Activated naive CD8-positive, alpha-beta T cell treated with anti-CD3 and anti-CD28 coated beads, Interleukin-2, amount 50 U/mL, for 16 hours (primary cell): Measurements from ENCODE around the gene COL18A1.

Experiments used
- DNase-seq: peaks from one replicate; pipeline ENCODE4 v3.0.0-alpha.2; 2020; ENCODE audit warnings: low read depth, low spot score

COL18A1 gene

DNA sequence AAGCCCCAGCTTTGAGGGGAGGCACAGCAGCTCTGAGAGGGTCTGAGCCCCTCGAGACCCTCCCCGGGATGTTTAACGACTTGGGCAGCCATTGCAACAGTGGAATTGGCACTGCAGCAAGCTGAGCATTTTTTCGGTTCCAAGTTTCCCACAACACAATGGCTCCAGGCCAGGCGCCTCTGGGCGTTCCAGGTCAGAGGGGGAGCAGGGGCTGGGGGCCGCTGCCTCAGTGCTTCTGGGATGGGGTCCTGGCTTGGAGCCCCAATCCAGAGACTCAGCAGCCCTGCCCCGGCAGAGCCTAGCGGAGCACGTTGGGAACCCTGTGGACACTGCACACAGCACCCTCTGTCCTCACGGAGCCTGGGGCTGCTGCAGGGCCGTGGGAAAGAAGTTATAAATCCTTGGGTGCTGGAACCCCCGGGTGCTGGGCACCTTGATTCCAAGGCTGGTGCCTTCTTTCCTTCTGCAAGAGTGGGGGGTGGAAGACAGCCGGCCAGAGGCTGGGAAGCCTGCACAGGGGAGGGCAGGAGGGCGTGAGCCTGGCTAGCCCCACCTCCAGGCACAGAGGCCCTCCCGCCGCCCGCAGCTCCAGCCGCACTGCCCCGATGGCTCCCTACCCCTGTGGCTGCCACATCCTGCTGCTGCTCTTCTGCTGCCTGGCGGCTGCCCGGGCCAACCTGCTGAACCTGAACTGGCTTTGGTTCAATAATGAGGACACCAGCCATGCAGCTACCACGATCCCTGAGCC, 50.1 kb downstream of the COL18A1 start:
- DNase-seq: no peak

GRCh38 chr21:45455674-45456583, 51.0 kb downstream of the COL18A1 start:
- no peak for DNase-seq

- no peak for DNase-seq
Observed at GRCh38 chr21:45456584-45457160, 51.7 kb downstream of the COL18A1 start.

DNA sequence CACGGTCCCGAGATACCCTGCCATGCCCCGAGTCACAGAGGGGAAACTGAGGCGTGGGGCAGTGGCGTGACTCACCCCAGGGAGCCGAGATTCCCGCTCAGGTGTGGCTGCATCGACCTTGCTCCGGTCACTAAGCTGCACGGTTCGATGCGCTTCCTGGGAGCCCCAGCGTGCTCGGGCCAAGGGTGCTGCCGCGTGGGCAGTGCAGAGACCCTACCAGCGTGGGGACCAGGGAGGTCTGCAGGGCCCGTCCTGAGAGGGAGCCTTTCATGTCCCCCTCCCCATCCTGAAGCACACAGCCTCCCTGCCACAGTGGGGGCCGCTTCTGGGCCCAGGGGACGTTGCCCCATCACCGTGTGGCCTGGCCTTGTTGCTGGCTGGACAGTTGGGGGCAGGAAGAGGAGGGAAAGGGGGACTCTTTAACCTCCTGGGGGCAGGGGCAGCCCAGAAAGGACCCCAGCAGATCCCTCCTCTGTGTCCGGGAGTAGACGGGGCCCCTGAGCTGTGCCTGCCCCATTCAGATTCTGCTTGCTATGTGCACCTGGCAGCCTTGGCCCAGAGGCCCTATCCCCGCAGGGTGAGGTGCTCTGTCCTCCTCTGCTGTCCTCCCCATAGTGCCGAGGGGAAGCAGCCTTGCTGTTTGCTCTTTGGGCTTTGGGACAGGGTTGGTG, 52.3 kb downstream of the COL18A1 start:
- DNase-seq: no peak

- no peak for DNase-seq
Observed at GRCh38 chr21:45457832-45458172, 52.8 kb downstream of the COL18A1 start.

DNA sequence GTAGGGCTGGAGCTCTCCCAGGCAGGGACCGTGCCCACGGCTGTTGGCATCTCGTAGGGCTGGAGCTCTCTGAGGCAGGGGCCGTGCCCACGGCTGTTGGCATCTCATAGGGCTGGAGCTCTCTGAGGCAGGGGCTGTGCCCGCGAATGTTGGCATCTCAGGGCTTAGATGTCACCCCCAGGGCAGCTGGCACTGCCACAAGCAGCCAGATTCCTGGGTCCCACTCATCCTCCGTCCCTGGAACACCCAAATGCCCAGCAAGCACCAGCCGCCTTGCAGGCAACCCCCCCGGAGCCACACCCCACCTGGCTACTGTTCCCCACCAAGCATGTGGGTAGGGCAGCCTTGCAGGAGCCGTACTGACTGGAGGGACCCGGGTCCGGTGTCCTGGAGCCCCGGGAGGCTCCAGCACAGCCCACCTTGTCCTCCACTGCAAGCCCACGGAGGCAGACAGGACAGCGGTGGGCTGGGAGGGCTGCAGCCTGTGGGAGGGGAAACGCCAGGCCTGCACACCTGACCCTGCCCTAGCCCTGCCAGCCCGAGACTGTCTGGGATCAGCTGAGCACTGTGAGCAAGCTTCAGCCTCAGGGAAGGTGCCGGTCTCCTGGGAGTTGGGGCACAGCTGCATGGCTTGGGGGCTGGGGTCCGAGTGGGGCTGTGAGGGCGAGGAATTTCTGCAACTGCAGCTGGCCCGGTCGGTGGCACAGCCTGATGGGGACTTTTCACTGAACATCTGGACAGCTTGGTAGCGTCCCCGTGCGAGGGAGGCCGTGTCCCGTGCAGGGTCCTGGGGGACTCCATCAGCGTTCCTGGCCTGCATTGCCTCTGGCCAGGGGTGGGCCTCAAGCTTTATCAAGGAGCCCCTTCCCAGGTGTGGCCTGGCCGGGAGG, 53.6 kb downstream of the COL18A1 start:
- DNase-seq: no peak

GRCh38 chr21:45459171-45460010, 54.4 kb downstream of the COL18A1 start:
- DNase-seq: no peak

DNA sequence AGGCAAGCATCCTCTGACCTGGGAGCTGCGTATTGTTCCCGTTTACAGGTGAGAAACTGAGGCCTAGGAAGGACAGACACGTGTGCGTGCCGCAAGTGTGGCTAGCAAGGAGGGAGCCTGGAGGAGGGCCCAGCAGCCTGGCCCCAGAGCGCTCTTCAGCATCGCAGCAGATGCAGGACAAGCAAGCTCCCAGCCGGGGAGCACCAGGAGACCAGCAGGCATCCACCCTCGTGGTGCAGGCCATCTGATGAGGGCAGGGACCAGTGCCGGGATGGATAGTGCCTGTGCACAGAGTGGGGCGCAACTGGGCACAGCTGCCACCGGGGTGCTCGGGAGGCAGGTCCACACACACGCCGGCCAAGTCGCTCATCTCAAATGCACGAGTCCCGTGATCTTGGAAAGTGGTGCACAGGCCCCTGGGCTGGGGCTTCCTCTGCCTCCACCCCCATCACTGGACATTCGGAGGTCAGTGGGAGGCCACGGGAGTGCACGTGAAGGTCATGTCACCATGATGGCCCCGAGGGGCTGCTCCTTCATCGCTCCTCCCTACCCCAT, 55.1 kb downstream of the COL18A1 start:
- no peak for DNase-seq

DNA sequence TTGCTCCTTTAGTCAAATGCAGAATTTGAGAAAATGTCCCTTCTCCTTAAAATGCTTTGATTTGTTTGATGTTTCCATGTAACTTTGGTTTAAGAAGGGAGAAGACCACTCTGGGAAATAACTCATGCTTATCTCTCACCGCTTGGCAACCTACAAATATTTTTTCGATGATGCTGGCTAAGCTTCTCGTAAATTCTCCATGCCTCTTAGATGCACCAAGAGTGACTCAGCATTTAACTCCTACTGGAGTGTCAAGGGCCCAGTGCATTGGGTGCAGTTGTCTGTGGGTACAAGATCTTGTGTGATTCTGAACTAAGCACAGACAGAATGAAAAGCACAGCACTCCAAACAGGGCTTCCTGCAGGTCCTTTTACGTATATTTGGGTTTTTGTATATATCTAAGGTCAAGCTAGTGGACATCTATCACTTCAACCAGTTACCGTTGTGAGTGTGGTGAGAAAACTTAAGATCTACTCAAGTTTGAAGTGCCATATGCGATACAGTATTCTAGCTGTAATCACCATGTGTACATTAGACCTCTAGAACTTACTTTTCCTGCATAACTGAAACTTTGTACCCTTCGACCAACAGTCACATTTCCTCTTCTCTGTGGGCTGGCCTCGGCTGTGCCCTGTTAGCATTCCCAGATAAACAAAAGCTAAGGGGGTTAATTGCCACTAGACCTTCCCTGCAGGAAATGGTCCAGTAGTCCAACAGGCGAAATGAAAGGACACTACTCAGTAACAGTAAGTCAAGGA, 55.8 kb downstream of the COL18A1 start:
- DNase-seq: no peak

DNA sequence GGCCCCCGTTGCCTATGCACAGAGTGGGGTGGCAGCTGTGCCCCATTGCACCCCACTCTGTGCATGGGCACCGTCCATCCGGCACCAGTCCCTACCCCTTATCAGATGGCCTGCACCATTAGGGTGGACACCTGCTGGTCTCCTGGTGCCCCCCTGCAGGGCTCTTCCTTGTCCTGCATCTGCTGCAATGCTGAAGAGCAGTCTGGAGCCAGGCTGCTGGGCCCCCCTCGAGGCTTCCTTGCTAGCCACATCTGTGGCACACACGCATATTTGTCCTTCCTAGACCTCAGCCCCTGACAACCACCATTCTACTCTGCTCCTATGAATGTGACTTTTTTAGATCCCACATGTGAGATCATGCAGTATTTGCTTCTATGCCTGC, 56.4 kb downstream of the COL18A1 start:
- no peak for DNase-seq

DNA sequence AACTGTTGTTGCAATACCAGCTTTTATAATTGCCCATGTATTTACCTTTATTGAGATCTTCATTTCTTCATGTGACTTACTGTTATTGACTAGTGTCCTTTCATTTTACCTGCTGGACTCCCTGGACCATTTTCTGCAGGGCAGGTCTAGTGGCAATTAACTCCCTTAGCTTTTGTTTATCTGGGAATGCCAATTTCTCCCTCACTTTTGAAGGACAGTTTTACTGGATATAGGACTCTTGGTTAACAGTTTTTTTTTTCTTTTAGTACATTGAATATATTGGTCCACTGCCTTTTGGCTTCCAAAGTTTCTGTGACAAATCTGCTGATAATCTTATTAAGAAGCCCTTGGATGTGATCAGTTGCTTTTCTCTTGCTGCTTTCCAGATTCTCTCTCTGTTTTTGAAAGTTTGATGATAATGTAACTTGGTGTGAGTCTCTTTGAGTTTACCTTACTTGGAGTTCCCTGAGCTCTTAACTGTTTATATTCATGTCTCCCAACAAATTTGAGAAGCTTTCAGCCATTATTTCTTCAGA, 56.9 kb downstream of the COL18A1 start:
- DNase-seq: no peak

DNA sequence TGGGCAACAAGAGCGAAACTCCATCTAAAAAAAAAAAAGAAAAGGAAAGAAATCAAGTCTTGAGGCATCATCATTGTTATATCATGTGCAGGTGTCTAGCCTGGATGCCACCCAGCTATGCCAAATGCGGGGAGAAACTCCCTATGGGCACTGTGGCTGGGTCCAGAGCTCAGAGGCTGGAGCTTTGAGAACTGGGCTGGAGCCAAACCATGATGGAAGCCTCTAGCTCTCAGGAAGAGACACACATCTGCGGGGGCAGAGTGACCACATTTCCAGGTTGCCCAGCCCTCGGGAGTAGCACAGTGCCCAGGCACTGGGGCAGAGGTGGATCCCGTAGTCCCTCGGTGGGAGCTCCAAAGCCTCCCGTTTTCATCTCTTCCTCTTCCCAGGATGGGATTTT, 58.9 kb downstream of the COL18A1 start:
- no peak for DNase-seq

DNA sequence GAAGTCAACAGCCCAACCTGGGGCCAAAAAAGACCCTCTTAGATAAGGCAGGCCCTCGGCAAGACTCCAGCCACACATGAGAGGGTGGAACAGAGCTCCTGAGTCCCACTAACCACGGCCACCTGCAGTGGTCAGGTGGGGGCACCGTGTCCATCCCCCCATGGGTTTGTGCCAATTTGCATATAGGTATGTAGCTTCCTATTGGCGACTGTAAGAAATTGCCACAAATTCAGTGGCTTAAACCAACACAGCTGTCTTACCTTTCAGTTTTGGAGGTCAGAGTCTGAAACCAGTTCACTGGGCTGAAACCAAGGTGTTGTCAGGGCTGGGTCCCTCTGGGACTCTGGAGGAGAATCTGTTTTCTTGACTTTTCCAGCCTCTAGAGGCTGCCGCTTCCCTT, 59.3 kb downstream of the COL18A1 start:
- DNase-seq: no peak

DNA sequence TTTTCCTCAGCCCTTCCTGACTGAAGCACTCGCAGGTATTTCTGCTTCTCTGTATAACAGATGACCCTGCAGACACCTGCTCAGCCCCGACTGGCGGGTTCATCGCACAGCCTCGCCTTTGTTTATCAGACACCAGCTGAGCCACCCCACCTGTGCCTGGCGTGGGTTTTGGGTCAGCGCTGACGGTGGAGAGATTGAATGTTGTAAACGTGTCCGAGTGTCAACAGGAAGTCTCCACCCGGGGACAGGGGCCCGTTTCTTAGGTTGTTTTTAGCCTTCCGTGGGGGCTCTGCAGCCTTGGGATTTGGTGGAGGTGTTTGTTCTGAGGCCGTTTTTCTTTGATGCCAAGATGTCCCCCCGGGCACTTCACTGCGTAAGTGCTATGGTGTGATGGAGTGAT, 60.1 kb downstream of the COL18A1 start:
- no peak for DNase-seq

GRCh38 chr21:45465611-45466329, 60.8 kb downstream of the COL18A1 start:
- no peak for DNase-seq

DNA sequence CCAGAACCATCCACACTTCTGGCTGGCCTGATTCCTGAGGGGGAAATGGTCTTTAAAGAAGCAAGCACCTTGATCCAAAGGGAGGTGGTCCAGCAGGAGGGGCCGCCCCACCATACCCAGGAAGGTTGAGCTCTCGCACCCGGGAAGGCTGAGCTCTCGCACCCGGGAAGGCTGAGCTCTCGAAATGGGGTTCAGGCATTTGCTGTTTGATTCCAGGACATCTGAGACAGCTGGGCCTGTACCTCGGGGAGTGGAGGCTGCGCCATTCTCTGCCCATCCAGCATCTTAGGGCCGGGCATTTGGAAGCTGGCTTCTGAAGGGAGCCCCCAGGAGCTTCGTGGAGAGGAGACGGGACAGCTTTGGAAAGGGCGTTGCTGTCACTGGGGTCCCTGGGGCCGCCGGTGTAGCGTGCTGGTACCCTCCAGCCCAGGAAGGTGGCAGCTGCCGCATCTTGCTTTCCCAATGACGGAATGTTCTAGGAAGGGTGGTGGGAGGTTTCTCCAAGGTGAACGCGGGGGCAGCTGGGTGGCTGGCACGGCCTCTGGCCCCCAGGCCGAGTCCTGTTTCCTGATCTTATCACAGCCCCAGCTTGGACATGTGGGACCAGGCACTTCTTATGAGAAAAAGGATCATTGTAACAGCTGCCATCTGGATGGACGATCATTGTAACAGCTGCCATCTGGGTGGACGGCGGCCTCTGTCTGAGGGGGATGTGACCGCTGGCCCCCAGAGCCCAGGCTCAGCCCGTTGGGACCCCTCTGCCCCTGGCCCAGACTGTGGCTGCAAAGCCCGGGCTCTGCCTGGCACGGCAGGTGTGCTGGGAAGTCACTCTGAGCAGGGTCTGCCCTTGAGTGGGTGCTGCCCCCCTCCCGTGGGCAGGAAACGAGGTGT, 61.6 kb downstream of the COL18A1 start:
- no peak for DNase-seq

DNA sequence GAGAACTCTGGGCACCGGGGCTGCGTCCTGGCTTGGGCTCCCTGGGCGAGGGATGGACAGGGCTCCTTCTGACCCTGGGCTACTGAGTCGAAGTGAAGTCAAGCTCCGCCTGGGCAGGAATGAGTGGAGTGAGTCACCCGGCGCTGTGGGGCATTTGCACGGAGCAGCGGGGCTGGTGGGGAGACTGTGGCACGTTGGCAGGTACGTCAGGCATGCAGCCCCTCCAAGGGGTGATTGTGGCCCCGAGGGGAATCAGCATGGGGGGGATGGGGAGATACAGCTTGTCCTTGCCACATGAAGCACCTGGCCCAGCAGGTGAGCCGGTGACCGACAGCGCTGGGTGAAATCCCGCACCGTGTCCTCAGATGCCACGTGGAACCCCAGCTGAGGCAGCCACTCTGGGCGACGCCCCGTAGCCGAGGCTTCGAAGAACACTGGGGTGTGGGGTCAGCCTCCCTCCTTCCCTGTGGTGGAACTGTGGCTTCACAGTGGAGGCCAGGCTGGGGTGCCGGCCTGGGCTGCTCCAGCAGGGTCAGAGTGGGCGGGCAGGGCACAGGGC, 62.3 kb downstream of the COL18A1 start:
- no peak for DNase-seq
